Right lobe of liver (tissue), 4 donors: ENCODE results near the gene PCNX2.

Experiments
- CTCF ChIP-seq, 4 donors: fragments of 200-600 bp in 3 of 4; fragments of 450-650 bp in 1 of 4; IDR thresholded peaks; one replicate each; pipeline versions ENCODE4 v1.5.1 to v1.8.0; 2016 to 2022; ENCODE audit warnings: antibody characterized with exemption in 4 of 4, mild to moderate bottlenecking in 2 of 4
- POLR2A ChIP-seq: fragments of 450-650 bp; IDR thresholded peaks from one replicate; pipeline ENCODE4 v1.6.1; 2017; ENCODE audit warnings: antibody characterized with exemption, mild to moderate bottlenecking
- donor health status: DM: no; HTN: no; CAD: no.
- donor health status: DM: no; HTN: no; CAD: no.
- donor health status: DM: no; HTN: yes; CAD: no.

- no peak for TF ChIP-seq CTCF (IDR thresholded peaks at IDR 0.05)
- TF ChIP-seq POLR2A, result no peak
These were observed 101.8 kb downstream of the PCNX2 start for GRCh38 chr1:233193741-233194140.
